Muscle of leg (tissue), 11 donors: ENCODE results near the gene HTRA2. TPM values are rescaled to one million over a fixed set of nuclear protein-coding genes. Genes with fewer than 3 reads are reported as not detected.
A peak's percentile ranks its signal among the peaks of the same experiment; 100 is the strongest.

ENCODE experiments used
- DNase-seq: peaks from one replicate; pipeline ENCODE4 v3.0.0; 2013
- H3K27ac ChIP-seq: one replicate; pipeline ENCODE4 v1.5.1; 2013; ENCODE audit warnings: mild to moderate bottlenecking, low read length, control low read depth
- H3K27me3 ChIP-seq: one replicate; pipeline ENCODE4 v1.6.1; 2013; ENCODE audit warnings: low read length; ENCODE audit not compliant: control insufficient read depth, insufficient read depth
- H3K36me3 ChIP-seq: one replicate; pipeline ENCODE4 v1.6.1; 2013; ENCODE audit warnings: low read length; ENCODE audit not compliant: control insufficient read depth, insufficient read depth
- H3K4me1 ChIP-seq: one replicate; pipeline ENCODE4 v1.6.1; 2013; ENCODE audit warnings: low read length; ENCODE audit not compliant: control insufficient read depth, insufficient read depth
- H3K4me3 ChIP-seq: one replicate; pipeline ENCODE4 v1.5.1; 2013; ENCODE audit warnings: low read length, control low read depth
- H3K9me3 ChIP-seq: replicated peaks from 2 replicates; pipeline ENCODE4 v1.6.1; 2013; ENCODE audit warnings: low read depth, low read length; ENCODE audit not compliant: control insufficient read depth
- WGBS: methylation state at CpG from one replicate; pipeline ENCODE4 v1.1.5; 2013; ENCODE audit warnings: missing lambda C conversion rate; ENCODE audit not compliant: insufficient coverage; 5-methylcytosine and 5-hydroxymethylcytosine counted together
- polyA plus RNA-seq, 8 donors: library from polyadenylated mRNA; unstranded; fragments of 120-200 nt; gene quantifications; one replicate each; pipeline versions ENCODE4 v1.2.1 to v1.2.3, GENCODE V29; 2013; ENCODE audit warnings: inconsistent platforms in 1 of 8, low replicate concordance in 1 of 8; ENCODE audit not compliant: insufficient read length in 8 of 8, insufficient read depth in 1 of 8
- total RNA-seq: library from RNA; stranded (reverse); fragments of 120-200 nt; gene quantifications from one replicate; pipeline ENCODE4 v1.2.4, GENCODE V29; 2013

The HTRA2 gene
- total and polyA plus RNA-seq, 9 donors: 26.1 to 33.0 (median 30.2) TPM

GRCh38 chr2:74562126-74562775 lies 32.5 kb downstream of the HTRA2 start:
- WGBS: 93% methylated on average over 3 of the region's 7 CpGs
- H3K4me1 ChIP-seq: no peaks in the 10 kb centered on the region
- H3K9me3 ChIP-seq: no peaks in the 10 kb centered on the region
- peaks cover 27% of the 10 kb centered on the region for H3K27me3 ChIP-seq
- no peak for DNase-seq
- no peaks in the 10 kb centered on the region for H3K36me3 ChIP-seq
- no peak overlapping the region for H3K27ac ChIP-seq
- H3K4me3 ChIP-seq: no peak overlapping the region

GRCh38 chr2:74564222-74564621 lies 34.5 kb downstream of the HTRA2 start:
- DNase-seq: no peak
- H3K27me3 ChIP-seq: peaks cover 32% of the 10 kb centered on the region

DNA sequence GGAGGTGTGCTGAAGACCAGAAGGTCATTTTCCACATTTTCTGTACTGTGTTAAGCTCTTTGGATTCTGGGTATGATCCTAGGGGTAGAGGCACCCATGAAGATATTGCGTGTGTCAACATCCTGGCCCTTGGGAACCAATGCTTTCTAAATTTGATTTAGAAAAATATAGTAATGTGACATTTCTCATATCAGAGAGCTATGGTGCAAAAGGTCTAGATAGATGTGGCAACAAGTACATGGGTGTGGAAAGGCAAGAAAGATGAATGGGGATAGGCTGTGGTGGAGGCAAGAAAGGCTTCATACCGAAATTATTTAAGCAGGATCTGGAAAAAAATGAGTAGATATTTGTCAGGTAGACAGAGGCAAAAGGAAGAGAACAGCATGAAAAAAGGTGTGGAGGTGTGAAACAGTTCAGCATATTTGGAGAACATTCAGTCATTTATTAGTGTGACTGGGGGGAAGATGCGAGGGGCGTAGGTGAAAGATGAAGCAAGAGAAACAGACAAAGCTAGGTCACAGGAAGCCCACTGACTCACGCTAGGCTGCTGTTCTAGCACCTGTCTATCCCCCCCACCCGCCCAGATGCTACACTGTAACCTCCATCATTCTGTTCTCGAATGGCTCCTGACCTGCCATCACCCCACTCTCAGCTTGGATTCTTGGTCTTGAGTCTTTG lies 36.5 kb downstream of the HTRA2 start:
- H3K27me3 ChIP-seq: peaks cover 22% of the 10 kb centered on the region
- H3K27ac ChIP-seq: no peak overlapping the region
- no peaks in the 10 kb centered on the region for H3K9me3 ChIP-seq
- no peak for DNase-seq
- no peaks in the 10 kb centered on the region for H3K4me1 ChIP-seq
- no peaks in the 10 kb centered on the region for H3K36me3 ChIP-seq
- WGBS: 63% methylated on average over 2 of the region's 7 CpGs
- H3K4me3 ChIP-seq: no peak overlapping the region

More at GRCh38 chr2:74564222-74564621, 34.5 kb downstream of the HTRA2 start:
- WGBS: 68% methylated on average over 3 of the region's 5 CpGs
- Histone ChIP-seq H3K4me3 (no peak overlapping the region), H3K27ac (no peak overlapping the region), H3K36me3 (no peaks in the 10 kb centered on the region), H3K4me1 (no peaks in the 10 kb centered on the region), H3K9me3 (no peaks in the 10 kb centered on the region)

DNA sequence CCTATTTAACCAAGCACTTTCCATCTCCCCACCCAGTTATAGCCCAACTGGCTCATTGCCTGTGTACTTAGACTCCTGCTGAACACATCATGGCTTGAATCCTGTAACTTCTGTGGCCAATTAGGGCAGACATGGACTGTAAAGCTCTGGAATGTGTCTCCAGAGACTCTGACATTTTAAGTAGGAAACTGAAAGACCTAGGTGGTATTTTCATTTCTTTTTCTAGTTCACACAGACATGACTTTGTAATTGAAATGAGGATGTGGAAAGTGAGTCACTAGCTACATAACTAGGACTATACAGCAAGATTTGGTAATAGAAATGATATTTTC lies 37.0 kb downstream of the HTRA2 start:
- H3K27me3 ChIP-seq: peaks cover 19% of the 10 kb centered on the region
- peak; percentile 57 for DNase-seq
- H3K27ac ChIP-seq: no peak overlapping the region

DNA sequence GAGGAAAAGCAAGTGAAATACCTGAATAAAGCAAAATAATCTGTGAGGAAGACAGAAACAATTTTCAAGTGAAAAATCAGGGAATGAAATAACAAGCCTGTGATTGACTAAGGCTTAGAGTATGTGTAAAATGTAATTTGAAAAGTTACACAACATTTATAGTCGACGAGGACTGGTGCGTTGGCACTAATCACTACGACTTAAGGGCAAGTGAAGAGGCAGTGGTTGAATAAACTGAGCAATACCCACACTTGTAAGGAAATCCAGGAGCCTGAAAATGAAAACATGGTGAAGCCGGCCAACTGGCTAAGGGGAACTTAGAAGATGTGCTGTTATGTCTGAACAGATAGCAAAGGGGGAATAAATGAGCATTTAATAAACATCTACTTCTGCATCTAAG lies 38.1 kb downstream of the HTRA2 start:
- no peak for DNase-seq
- Histone ChIP-seq H3K36me3 (no peaks in the 10 kb centered on the region), H3K9me3 (no peaks in the 10 kb centered on the region), H3K4me1 (no peaks in the 10 kb centered on the region), H3K4me3 (no peak overlapping the region), H3K27ac (no peak overlapping the region), H3K27me3 (peaks cover 13% of the 10 kb centered on the region)
- WGBS: 80% methylated on average over 2 of the region's 5 CpGs

More for the DNA sequence above, 37.0 kb downstream of the HTRA2 start:
- Histone ChIP-seq H3K4me3 (no peak overlapping the region), H3K4me1 (no peaks in the 10 kb centered on the region), H3K36me3 (no peaks in the 10 kb centered on the region), H3K9me3 (no peaks in the 10 kb centered on the region)

DNA sequence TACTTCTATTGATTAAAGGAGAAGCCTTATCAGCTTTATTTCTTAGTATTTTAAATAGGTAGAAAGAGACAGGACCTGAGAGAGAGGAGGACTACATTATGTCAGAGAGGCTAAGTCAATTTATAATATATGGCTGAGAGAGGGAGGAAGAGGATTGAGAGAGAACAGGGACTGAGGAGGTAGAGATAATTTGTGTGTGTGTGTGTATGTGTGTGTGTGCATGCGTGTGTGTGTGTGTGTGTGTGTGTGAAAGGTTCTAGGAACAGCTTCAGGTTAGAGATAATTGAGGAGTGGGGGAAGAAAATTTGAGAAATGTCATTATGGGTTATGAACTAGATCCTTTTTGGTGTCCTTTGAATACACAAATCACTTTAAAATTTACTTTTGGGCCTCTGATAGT lies 40.0 kb downstream of the HTRA2 start:
- 71% methylated on average over 1 of the region's 1 CpG for WGBS
- no peaks in the 10 kb centered on the region for H3K9me3 ChIP-seq

GRCh38 chr2:74571058-74571457 lies 41.3 kb downstream of the HTRA2 start:
- 64% methylated on average over 1 of the region's 1 CpG for WGBS
- H3K9me3 ChIP-seq: no peaks in the 10 kb centered on the region
- no peak overlapping the region for H3K27ac ChIP-seq

More for the DNA sequence above, 40.0 kb downstream of the HTRA2 start:
- Histone ChIP-seq H3K27ac (no peak overlapping the region), H3K4me1 (no peaks in the 10 kb centered on the region), H3K27me3 (peaks cover 9% of the 10 kb centered on the region), H3K36me3 (no peaks in the 10 kb centered on the region), H3K4me3 (no peak overlapping the region)
- DNase-seq: no peak

GRCh38 chr2:74572178-74572925 lies 42.6 kb downstream of the HTRA2 start:
- Histone ChIP-seq H3K27me3 (peaks cover 5% of the 10 kb centered on the region), H3K4me3 (no peak overlapping the region), H3K27ac (no peak overlapping the region), H3K36me3 (no peaks in the 10 kb centered on the region), H3K9me3 (no peaks in the 10 kb centered on the region), H3K4me1 (peaks cover 9% of the 10 kb centered on the region)
- DNase-seq: no peak
- WGBS: 72% methylated on average over 3 of the region's 3 CpGs

More at GRCh38 chr2:74571058-74571457, 41.3 kb downstream of the HTRA2 start:
- DNase-seq: no peak
- no peaks in the 10 kb centered on the region for H3K36me3 ChIP-seq
- H3K27me3 ChIP-seq: peaks cover 5% of the 10 kb centered on the region
- no peak overlapping the region for H3K4me3 ChIP-seq
- peaks cover 2% of the 10 kb centered on the region for H3K4me1 ChIP-seq

DNA sequence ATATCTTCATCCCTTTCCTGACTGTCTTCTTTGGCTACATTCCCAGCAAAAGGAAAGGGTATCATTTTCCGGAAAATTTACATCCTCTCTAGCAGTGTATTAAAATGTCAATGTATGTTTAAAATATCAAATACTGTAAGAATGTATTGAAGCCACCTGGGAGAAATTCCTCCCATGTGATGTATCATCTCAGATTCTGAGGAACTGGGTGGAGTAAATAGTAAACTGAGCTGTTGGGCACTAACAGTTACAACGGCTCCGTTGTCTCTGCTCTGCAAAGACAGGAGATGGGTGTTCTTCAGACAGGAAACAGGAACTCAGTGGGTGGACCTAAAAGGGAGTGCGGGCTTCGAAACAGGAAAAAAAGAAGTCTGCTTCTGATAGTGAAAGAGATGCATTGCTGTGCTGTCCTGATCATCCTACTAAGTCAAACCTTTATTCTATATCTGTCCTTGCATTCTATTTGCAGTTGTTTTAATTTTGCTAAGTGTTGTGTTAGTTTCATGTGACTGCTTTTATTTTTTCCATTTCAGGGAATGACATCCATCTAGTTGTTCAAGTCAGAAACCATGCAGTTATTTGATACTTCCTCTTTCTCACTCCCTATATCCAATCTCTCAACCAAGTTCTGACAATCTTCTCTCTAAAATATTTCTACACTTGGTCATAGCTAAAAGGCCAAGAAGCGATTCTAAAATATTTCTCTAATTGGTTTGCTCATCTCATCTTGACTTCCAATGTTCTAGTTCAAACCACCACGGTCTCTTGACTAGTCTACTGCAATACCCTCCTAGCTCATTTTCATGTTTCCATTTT lies 44.2 kb downstream of the HTRA2 start:
- Histone ChIP-seq H3K9me3 (no peaks in the 10 kb centered on the region), H3K27ac (no peak overlapping the region), H3K4me1 (peaks cover 11% of the 10 kb centered on the region), H3K36me3 (no peaks in the 10 kb centered on the region), H3K4me3 (no peak overlapping the region), H3K27me3 (no peaks in the 10 kb centered on the region)
- DNase-seq: peak; percentile 63
- 26% methylated on average over 3 of the region's 7 CpGs for whole genome bisulfite sequencing

GRCh38 chr2:74575320-74575719 lies 45.6 kb downstream of the HTRA2 start:
- Histone ChIP-seq H3K36me3 (no peaks in the 10 kb centered on the region), H3K27ac (no peak overlapping the region), H3K4me1 (peaks cover 11% of the 10 kb centered on the region), H3K27me3 (no peaks in the 10 kb centered on the region), H3K9me3 (no peaks in the 10 kb centered on the region), H3K4me3 (no peak overlapping the region)
- 86% methylated on average over 1 of the region's 4 CpGs for WGBS
- DNase-seq: no peak
